K562 (cell line): Measurements from ENCODE around the gene ERBB3. TPM values are rescaled to one million over a fixed set of nuclear protein-coding genes. Genes with fewer than 3 reads are reported as not detected.
A peak's percentile ranks its signal among the peaks of the same experiment; 100 is the strongest.

Source experiments
- CBFA2T3 ChIP-seq: fragments of 450-650 bp; IDR thresholded peaks from 2 replicates; pipeline ENCODE4 v1.6.1; 2017
- CHD1 ChIP-seq: fragments of 200-600 bp; sonication (generic); IDR thresholded peaks from one replicate; pipeline ENCODE4 v1.6.1; 2012; ENCODE audit warnings: mild to moderate bottlenecking, moderate library complexity, low read length, inconsistent platforms
- KLF1 ChIP-seq: fragments of 450-650 bp; IDR thresholded peaks from 2 replicates; pipeline ENCODE4 v1.6.1; 2016; ENCODE audit warnings: missing genetic modification characterization, missing compliant biosample characterization
- MGA ChIP-seq: fragments of 450-650 bp; IDR thresholded peaks from 2 replicates; pipeline ENCODE4 v1.6.1; 2016; ENCODE audit warnings: mild to moderate bottlenecking, moderate library complexity
- RBFOX2 ChIP-seq: fragments of 200-400 bp; formaldehyde crosslinking; IDR thresholded peaks from 2 replicates; pipeline ENCODE4 v1.6.1; 2017; ENCODE audit warnings: low read depth, mild to moderate bottlenecking, low read length, moderate library complexity
- SAFB ChIP-seq: fragments of 200-400 bp; formaldehyde crosslinking; IDR thresholded peaks from 2 replicates; pipeline ENCODE4 v1.6.1; 2017; ENCODE audit warnings: low read depth, low read length, borderline replicate concordance
- SRSF1 ChIP-seq: fragments of 200-400 bp; formaldehyde crosslinking; IDR thresholded peaks from 2 replicates; pipeline ENCODE4 v1.6.1; 2017; ENCODE audit warnings: mild to moderate bottlenecking, low read depth, low read length, moderate library complexity
- TFAP4 ChIP-seq: sonication (generic); formaldehyde crosslinking; IDR thresholded peaks from 2 replicates; pipeline ENCODE4 v1.8.0; 2022; ENCODE audit warnings: missing genetic modification reagents, mild to moderate bottlenecking, moderate library complexity, borderline replicate concordance
- XRCC3 ChIP-seq: fragments of 450-650 bp; IDR thresholded peaks from 2 replicates; pipeline ENCODE4 v1.6.1; 2017; ENCODE audit warnings: mild to moderate bottlenecking, moderate library complexity
- ZBTB49 ChIP-seq: sonication (generic); formaldehyde crosslinking; IDR thresholded peaks from 2 replicates; pipeline ENCODE4 v1.8.0; 2022; ENCODE audit warnings: missing genetic modification reagents, mild to moderate bottlenecking, borderline replicate concordance
- ZNF696 ChIP-seq: fragments of 250-450 bp; sonication (Bioruptor Pico); conservative IDR thresholded peaks from 2 replicates; pipeline ENCODE4 v1.4.0; 2020; ENCODE audit warnings: mild to moderate bottlenecking, moderate library complexity
- polyA plus RNA-seq, 8 experiments: library from polyadenylated mRNA; depleted of rRNA in 4 of 8; stranded (reverse) in 5 of 8; unstranded in 3 of 8; fragments of >200 nt; fragmentation: Nextera tagmentation in 2 of 8; fragmentation: Illumina TruSeq in 1 of 8; extraction: Ambion mirVana in 2 of 8; extraction: Trizol in 1 of 8; gene quantifications; 2 replicates each; pipeline versions ENCODE4 v1.2.1 to v1.2.3, GENCODE V29; 2011 to 2014; ENCODE audit warnings: inconsistent platforms in 1 of 8, missing spikeins in 1 of 8
- total RNA-seq, 7 experiments: library from RNA; depleted of rRNA in 6 of 7; stranded (reverse); fragments of >200 nt in 6 of 7; fragmentation: Illumina TruSeq in 2 of 7; extraction: Trizol in 2 of 7; gene quantifications; 2 replicates each; pipeline versions ENCODE4 v1.2.1 to v1.2.3, GENCODE V29; 2011 to 2021; ENCODE audit warnings: low replicate concordance in 1 of 7

ERBB3 gene
- total and polyA plus RNA-seq, 9 of the 15 experiments (the other 6 are each of a cell fraction or from before 2014, with no cell fraction given): 1.5 to 5.4 (median 3.8) TPM

- TF ChIP-seq TFAP4 (CRISPR knock-in tag): no peak
- TF ChIP-seq ZNF696 (CRISPR knock-in tag): no peak
- TF ChIP-seq MGA: no peak
- TF ChIP-seq ZBTB49 (CRISPR knock-in tag): no peak
- no peak for TF ChIP-seq SRSF1
- TF ChIP-seq XRCC3: no peak
- TF ChIP-seq KLF1: no peak
- TF ChIP-seq CHD1: no peak
- TF ChIP-seq SAFB: no peak
- peak; percentile 58 for TF ChIP-seq RBFOX2
- peak; percentile 92 for TF ChIP-seq CBFA2T3
These were observed 46.8 kb downstream of the ERBB3 start (continued) for GRCh38 chr12:56126732-56127239.
